Endothelial cell of umbilical vein (primary cell): ENCODE measurements around the gene MAP1S.

Experiments used
- POLR2A ChIP-seq: IDR thresholded peaks from 2 replicates; pipeline ENCODE4 v1.6.1; 2012; ENCODE audit warnings: low read depth, mild to moderate bottlenecking, control low read depth, low read length
- TF ChIP-seq, protein P1 (sequence below), 2 donors: IDR thresholded peaks; 1 replicate in 1 of 2; 2 replicates in 1 of 2; pipeline ENCODE4 v1.5.1; 2011; ENCODE audit warnings: low read length in 2 of 2, mild to moderate bottlenecking in 2 of 2, moderate library complexity in 2 of 2, control low read depth in 1 of 2, inconsistent platforms in 1 of 2, low read depth in 1 of 2; ENCODE audit not compliant: insufficient read depth in 1 of 2; ENCODE audit errors: extremely low read depth in 1 of 2
- TF ChIP-seq, protein P2 (sequence below): IDR thresholded peaks from 2 replicates; pipeline ENCODE4 v1.6.1; 2011; ENCODE audit not compliant: insufficient read depth, insufficient read length

DNA sequence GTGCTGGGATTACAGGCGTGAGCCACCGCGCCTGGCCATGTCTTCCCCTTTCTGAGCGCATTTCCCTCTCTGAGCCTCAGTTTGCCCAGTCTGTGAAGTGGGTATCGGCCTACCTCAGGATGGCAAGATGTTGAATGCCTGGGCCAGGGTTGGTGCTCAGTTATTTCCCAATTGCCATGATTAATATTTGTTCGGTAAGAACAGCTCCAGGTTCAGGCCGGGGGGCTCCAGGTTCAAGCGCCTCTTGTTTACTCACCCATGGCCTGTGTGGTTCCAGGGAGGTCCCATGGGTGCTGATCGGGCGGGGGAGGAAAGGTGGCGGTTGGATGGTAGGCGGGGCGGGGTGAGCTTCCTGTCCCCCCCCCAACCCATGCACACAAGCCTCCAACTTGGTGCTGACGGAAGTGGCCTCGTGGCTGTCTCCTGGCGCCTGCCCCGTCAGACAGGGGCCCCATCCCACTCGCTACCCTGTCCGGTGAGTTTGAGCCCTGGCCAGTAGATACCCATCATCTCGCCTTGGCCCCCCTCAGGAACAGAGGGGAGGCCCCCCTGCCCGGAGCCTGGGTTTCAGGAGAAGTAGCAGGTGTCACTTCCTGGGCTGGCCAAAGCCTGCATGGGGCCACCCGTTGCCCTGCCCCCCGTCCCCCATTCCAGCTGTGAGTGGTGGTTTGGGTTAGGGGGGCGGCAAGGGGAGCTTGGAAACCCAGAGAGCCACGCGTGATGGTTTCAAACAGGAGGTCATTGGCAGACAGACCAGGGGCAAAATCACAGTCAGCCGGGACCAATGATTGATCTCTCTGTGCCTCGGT, 32.0 kb downstream of the MAP1S start, which contains the start of gene FCHO1:
- TF ChIP-seq, protein P1, sequence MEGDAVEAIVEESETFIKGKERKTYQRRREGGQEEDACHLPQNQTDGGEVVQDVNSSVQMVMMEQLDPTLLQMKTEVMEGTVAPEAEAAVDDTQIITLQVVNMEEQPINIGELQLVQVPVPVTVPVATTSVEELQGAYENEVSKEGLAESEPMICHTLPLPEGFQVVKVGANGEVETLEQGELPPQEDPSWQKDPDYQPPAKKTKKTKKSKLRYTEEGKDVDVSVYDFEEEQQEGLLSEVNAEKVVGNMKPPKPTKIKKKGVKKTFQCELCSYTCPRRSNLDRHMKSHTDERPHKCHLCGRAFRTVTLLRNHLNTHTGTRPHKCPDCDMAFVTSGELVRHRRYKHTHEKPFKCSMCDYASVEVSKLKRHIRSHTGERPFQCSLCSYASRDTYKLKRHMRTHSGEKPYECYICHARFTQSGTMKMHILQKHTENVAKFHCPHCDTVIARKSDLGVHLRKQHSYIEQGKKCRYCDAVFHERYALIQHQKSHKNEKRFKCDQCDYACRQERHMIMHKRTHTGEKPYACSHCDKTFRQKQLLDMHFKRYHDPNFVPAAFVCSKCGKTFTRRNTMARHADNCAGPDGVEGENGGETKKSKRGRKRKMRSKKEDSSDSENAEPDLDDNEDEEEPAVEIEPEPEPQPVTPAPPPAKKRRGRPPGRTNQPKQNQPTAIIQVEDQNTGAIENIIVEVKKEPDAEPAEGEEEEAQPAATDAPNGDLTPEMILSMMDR (IDR thresholded peaks at IDR 0.05; ENCODE audit: extremely low read depth in 1 of 2, insufficient read depth in 1 of 2, low read depth in 1 of 2, low read length in 2 of 2) = no peak
- no peak for TF ChIP-seq POLR2A
- TF ChIP-seq, protein P2, sequence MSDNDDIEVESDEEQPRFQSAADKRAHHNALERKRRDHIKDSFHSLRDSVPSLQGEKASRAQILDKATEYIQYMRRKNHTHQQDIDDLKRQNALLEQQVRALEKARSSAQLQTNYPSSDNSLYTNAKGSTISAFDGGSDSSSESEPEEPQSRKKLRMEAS = no peak
